Medulla oblongata (tissue), 1 donor: ENCODE data around the gene EYA4.

Experiments used
- DNase-seq: peaks from one replicate; pipeline ENCODE4 v3.0.0-alpha.2; 2015; ENCODE audit errors: extremely low spot score

EYA4 gene

DNA sequence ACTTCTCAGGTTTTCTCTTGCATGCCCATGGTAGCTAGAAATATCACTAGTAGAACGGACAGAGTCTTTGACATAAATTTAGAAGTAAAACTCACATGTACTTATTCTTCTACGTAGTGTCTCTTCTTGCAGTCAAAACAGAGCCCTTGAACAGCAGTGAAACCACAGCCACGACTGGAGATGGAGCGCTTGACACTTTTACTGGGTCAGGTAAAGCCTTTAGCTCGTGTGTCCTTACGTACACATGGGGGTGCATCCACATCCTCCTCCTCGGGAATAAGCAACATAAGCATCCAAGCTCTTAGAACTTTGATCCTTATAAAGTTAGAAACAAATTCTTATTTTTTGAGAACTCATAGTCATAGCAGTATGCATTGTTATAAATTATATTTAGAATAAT lies 215.3 kb downstream of the EYA4 start:
- no peak for DNase-seq

- DNase-seq = no peak
Observed at GRCh38 chr6:133456944-133457343, 215.8 kb downstream of the EYA4 start.

DNA sequence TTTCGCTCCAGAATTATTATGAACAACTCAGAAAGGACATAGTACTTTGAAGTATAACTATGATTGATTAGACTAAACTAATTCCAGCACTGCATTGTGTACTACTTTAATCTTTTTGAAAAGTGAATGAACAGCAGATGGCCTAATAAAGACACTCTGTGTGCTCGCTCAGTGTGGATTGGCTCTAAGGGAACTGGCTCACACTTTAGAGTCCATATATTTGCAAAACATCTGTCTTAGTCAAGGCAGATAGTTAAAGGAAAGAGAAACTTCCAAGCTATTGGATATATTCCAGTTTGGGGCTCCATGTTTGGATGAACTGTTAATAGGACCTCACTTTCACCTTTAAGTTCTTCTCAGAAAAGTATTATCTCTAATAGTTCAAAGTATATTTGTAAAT lies 218.9 kb downstream of the EYA4 start:
- no peak for DNase-seq

GRCh38 chr6:133463790-133464189 lies 222.6 kb downstream of the EYA4 start:
- DNase-seq = no peak

- no peak for DNase-seq
Observed at GRCh38 chr6:133466680-133467079, 225.5 kb downstream of the EYA4 start.

- DNase-seq = no peak
Observed at GRCh38 chr6:133467231-133467981, 226.2 kb downstream of the EYA4 start.

- no peak for DNase-seq
Observed at GRCh38 chr6:133467982-133468380, 226.8 kb downstream of the EYA4 start.

GRCh38 chr6:133468591-133468990 lies 227.4 kb downstream of the EYA4 start:
- DNase-seq = no peak

GRCh38 chr6:133474516-133474915 lies 233.4 kb downstream of the EYA4 start:
- no peak for DNase-seq

- DNase-seq = no peak
Observed at GRCh38 chr6:133478673-133479072, 237.5 kb downstream of the EYA4 start.

DNA sequence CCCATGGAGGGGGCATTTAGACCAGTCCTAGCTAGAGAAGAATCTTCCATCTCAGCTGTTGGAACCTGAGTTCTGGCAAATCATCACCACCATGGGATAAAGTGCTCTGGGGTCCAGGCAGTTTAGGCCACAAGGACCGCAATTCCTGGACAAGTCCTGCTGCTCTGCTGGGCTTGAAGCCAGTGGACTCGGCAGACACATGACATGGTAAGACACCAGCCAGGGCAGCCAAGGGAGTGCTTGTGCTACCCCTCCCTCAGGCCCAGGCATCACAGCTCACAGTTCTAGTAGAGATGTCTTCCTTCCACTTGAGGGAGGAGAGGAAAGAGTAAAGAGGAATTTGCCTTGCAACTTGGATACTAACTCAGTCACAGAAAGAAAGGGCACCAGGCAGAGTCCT lies 246.0 kb downstream of the EYA4 start:
- no peak for DNase-seq

DNA sequence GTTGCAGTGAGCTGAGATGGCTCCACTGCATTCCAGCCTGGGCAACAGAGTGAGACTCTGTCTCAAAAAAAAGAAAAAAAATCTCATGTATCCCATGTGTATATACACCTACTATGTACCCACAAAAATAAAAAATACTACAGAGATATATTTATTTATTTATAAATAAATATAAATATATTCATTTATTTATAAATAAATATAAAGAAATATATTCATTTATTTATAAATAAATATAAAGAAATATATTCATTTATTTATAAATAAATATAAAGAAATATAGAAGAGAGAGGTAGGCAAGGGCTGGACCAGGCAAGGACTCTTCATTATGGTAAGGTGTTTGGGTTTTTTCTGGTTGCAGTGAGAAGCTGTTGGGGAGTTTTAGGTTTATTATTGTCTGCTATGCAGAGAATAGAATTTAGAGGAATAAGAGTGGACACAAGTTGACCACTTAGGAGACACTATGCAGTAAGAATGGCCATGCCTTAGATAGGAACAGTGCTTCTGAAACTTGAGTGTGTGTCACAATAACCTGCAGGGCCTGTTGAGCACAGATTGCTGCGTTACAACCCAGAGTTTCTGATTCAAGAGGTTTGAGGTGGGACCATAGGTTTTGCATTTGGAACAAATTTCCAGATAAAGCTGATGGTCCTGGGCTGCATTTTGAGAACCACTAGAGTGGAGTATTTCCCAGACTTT lies 254.2 kb downstream of the EYA4 start:
- DNase-seq = no peak

- DNase-seq = no peak
Observed at GRCh38 chr6:133499662-133500061, 258.5 kb downstream of the EYA4 start.

GRCh38 chr6:133501675-133502270 lies 260.6 kb downstream of the EYA4 start:
- no peak for DNase-seq

DNA sequence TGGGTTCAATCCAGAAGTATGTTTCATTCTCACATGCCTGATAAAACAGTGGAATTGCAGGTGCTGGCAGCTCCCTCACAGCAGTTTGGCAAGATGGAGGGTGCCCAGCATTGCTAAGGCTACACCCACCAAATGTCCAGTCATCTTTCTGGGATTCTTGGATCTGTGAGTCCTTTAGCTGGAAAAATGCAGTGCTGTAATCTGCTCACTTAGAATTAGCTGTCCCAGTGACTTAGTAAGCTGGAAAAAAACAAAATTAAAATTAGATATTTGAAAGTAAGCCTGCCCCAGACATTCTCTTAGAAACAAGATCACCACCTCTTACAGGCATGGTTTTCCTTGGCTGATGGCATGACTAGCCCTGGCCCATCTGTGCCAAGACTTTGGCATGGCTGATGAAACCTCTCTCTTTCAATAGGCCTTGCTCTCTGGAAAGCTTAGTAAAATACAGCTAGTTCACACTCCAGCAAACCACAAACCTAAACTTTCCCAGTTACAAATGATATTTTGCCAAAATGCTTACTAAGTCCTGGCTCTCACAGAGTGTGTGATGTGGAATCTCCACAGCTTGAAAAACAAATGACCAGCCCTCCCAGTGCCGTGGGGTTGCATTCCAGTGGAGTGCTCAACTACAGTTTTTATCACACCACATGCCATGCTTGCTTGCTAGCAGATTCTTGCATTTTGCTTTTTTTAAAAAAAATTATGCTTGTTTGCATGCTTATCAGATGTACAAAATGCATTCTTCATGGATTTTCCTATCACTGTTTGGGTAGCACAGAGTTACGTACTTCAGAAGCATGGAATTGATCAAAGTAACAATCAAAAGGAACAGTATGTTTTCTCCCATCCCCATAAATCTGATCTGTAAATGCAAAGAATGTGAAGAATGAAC lies 261.5 kb downstream of the EYA4 start:
- no peak for DNase-seq

GRCh38 chr6:133503336-133503729 lies 262.2 kb downstream of the EYA4 start:
- DNase-seq = no peak

GRCh38 chr6:133504158-133504557 lies 263.0 kb downstream of the EYA4 start:
- no peak for DNase-seq

DNA sequence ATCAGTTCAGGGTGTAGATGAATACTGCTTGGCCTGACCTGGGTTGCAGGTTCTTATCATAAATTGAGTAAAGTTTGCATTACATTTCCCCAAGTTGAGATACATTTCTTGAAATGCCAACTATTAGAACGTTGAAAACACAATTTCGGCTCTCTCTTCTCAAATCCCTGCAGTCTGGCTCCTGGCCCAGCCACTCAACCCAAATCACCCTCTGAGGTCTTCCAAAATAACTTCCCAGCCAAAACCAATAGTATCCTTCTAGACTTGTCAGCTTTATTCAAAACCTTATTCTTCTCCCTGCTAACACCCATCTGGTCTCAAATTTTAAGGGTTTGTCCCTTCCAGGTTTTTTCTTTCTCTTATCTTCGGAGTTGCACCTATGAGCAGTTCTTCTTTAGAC lies 263.6 kb downstream of the EYA4 start:
- DNase-seq = peak; percentile 33

- no peak for DNase-seq
Observed at GRCh38 chr6:133505681-133506080, 264.5 kb downstream of the EYA4 start.

DNA sequence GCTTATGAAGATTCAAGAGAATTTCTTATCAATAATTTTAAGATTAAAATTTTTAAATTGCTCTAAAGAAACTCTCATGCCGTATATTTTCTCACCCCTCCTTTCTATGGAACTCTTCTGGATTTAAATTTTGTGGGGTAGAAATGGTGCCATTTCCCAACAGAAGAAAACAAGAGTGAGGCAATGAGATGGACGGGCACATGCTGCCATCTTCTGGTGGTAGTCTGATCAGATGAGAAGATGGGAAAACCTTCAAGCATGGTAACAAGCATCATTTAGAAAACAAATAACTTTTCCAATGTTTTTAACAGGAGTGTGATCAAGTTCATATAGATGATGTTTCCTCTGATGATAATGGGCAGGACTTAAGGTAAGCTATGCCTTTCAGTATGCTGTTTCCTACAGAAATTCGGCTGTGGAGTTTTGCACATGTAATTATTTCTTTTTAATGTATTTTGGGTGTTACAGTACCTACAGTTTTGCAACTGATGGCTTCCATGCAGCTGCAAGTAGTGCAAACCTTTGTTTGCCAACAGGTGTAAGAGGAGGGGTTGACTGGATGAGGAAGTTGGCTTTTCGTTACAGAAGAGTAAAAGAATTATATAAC lies 271.4 kb downstream of the EYA4 start:
- peak; percentile 83 for DNase-seq

GRCh38 chr6:133523816-133524215 lies 282.7 kb downstream of the EYA4 start:
- DNase-seq = no peak

DNA sequence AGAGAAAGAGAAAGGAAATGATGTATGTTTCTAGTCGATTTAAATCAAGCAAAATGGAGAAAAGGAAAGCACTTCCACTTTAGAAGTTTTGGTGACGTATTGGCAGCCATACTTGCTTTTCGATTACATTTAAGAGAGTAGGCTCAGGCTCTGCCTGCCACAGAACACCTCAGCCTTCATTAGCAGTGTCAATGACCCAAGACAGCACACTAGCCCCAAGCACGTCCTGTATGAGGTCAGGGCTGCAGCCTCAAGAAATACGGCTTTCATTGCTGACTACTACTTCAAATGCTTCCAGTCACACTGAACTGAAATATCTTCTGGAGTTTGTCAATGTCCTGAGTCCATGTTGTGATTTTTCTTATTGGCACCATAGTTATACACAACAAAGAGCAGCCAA lies 285.3 kb downstream of the EYA4 start:
- no peak for DNase-seq
